CD4-positive, alpha-beta T cell treated with Interleukin-15 for 4 hours (primary cell): ENCODE results near the gene SAP25.

ENCODE experiments used
- DNase-seq: peaks from one replicate; pipeline ENCODE4 v3.0.0-alpha.2; 2020; ENCODE audit warnings: low spot score

The SAP25 gene

DNA sequence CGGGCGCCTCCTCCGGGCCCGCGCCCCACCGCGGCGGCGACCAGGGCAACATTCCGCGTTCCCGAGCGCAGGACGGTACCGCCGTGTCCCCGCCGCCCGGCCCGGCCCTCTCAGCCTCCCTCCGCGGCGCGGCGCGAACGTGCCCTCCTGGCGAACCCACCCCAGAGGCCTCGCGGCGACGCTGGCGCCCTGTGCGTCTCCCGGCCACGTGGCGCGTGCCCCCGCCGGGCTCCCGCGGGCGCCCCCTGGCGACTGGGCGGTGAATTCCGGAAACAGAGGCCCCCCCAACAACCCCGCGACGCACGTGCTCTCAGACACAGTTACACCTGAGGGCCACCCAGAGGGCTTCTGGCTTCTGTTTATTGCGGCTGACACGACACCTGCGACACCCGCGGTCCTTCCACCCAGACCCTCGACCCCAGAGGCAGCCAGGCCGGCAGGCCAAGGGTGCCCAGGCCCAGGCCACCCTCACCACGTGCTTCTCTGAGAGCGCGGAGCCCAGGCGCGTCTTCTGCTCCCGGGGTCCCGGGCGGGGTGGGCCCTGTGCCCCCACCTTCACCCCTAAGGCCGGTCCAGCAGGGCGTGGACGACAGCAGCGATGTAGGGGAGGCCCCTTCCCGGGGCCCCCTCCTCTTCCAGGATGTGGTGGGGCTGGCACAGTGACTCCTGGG is at the start of gene SAP25:
Gene SAP25 (minus strand): TSS at position 210 of the 671 bp plus-strand sequence. CDS start 158 bp downstream, at position 52.
- DNase-seq: no peak

DNA sequence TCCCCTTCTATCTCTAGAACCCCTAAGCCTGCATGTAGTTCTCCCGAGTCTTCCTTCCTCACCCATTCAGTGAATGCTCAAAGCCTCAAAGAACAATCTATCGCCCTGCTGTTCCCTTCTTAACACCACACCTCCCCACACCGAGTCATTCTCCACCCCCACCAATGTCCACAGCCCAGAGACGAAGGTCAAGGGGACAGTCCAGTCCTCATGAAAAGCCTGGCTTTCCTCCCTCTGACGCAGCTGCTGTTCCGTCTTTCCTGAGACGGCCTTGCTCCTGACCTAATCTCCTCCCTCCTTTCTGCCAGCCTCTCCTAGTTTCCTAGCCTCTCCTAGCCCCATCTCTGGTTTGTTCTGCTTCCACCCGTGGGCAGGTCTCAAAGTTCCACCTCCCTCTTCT is 47.9 kb upstream of the SAP25 start:
- no peak for DNase-seq

DNA sequence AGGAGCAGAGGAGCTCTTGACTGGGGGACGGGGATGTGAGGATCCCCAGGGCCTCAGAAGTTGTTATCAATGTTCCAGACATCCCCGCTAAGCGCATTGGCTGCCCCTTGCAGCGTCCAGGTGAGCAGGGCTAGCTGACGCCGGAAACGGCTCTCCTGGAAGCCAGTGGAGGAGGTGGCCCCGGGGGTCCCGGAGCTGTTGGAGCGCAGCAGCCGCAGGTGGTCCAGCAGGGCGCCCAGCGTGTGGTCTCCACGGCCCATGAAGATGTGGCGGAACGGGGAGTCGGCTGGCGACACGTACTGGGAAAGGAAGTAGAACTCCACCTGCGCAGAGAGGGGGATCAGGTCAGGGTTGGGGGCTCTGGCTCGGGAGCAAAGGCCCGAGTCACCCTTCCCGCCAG is 47.1 kb upstream of the SAP25 start:
- DNase-seq: no peak

DNA sequence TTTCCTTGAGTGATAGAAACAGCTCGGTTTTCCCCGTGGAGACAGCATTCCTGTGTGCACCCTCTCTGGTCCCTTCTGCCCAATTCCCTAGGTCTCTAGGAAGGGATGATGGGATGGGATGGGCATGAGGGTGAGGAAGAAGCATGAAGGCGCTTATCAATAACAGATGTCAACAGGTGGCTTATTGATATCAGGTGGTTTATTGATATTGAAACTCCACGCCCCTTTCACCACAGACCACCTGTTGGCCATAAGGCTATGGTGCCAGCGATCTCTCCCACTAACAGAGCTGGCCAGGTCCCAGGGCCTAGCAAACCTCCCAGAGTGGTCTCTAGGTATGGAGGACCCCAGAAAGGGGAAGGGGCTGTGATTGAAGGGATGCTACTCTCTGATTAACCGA is 46.5 kb upstream of the SAP25 start:
- no peak for DNase-seq

DNA sequence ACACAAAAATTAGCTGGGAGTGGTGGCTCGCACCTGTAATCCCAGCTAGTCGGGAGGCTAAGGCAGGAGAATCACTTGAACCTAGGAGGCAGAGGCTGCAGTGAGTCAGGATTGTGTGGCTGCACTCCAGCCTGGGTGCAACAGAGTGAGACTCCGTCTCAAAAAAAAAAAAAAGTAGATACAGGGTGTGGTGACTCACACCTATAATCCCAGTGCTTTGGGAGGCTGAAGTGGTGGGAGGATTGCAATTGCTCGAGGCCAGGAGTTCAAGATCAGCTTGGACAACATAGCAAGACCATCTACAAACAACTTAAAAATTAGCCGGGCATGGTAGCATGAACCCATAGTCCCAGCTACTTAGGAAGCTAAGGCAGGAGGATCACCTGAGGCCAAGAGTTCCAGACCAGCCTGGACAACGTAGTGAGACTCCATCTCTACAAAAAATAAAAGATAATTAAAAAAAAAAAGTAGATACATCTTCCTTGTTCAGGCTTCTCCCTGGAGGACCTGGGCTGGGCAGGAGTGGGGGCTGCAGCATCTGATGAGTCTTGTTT is 40.7 kb upstream of the SAP25 start:
- no peak for DNase-seq

DNA sequence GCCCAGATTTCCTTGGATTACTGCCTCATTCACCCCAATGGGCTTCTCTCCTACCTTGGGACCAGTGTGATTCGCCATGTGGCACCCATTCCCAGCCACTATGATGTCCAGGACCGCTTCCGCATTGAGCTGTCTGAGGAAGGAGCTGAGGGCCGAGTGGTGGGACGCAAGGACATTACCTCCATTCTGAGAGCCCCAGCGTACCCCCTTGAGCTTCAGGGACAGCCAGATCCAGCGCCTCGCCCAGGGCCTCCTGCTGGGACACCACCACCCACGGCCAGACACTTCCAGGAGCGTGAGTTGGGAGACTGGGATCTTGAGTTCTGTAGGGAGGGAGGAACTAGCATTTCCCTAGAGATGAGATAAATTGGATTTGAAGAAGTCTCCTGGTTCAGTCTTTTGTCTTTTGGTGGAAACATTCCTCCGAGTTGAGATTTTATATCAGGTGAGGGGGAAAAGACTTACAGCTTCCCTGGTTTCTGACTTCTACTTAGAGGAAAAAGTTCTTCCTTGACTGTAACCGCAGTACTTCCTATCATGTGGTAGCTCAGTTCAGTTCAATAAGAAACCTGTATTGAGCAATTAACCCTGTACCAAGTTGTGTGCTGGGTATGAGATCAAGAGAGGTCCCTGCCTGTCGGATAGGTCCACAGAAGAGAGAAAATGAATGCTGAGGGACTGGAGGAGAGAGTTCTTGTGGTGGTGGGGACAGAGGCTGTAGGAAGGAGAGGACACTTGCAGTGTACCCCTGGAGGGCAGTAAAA is 39.9 kb upstream of the SAP25 start:
- no peak for DNase-seq

DNA sequence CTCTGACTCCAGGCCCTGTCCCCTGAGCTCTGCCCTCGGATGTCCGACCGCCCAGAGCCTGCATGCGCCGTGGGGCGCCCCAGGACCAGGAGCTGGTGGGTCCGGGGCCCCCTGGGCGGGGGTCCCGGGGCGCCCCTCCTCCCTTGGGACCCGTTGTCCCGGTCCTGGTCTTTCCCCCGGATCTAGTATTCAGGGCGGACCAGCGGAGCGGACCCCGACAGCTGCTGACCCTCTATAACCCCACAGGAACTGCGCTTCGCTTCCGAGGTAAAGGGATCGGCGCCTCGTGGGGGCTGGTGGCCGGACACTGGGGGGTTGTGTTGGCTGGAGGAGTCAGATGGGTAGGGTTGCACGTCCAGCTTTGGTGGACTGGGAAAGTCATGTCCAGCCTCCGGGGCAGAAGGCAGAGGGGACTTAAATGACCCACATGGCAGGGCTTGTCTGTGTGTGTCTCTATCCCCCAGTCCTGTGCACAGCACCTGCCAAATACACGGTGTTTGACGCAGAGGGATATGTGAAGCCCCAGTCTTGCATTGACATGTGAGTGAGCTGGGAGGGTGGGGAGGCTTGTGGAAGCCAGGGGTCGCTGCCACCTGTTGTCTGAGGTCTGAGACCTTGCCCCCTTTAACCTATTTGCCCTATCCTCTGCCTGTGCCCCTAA is 39.2 kb upstream of the SAP25 start:
- DNase-seq: no peak

DNA sequence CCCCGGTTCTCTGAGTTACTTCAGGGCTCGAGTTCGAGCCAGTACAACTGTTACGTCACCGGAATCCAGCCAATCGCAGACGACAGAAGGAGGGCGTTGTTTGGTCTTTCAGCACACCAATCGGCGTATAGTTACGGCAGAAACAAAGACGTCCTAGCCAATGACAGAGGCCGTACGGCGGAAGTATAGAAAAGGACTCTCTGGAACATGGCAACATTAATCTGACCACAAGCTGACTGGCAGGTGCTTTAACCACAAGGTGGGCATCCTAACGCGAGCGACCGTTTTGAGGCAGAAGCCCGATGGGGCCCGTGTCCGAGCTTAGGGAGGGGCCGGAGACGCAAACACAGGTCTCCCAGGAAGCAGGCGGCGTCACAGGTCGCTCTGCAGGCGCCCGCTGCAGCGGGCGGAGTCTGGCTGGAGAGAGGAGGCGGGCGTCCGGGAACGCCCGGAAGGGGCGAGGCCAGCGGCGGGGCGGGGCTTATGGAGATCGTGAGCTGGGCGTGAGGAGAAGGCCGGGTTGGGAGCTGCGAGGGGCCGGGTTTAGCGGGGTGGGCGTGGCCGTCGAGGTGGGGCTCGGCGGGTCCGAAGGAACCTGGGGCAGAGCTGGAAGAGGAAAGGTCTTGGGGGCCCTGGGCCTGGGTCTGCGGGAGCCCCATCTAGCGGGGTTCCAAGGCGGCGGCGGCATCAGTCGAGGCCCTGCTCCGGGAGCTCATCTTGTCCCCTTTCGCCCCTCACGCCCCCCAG is 38.5 kb upstream of the SAP25 start, which contains the start of gene MOSPD3:
Gene MOSPD3 (plus strand): TSS at position 558 of the 747 bp plus-strand sequence. CDS start 252 bp downstream, outside the sequence.
- DNase-seq: peak; percentile 97

DNA sequence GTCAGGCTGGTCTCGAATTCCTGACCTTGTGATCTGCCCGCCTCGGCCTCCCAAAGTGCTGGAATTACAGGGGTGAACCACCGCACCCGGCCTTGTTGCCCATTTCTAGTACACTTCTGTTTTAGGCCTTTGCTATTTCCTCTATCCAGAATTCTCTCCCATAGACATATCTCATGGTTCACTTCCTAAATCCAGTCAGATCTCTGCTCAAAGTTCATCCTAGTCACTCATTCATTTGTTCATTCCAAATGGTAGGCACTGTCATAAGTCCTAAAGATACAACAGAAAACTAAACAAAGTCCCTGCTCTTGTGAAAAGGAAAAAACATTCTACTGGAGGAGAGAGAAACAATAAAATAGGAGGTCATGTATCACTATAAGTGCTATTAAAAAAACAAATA is 36.3 kb upstream of the SAP25 start:
- no peak for DNase-seq

DNA sequence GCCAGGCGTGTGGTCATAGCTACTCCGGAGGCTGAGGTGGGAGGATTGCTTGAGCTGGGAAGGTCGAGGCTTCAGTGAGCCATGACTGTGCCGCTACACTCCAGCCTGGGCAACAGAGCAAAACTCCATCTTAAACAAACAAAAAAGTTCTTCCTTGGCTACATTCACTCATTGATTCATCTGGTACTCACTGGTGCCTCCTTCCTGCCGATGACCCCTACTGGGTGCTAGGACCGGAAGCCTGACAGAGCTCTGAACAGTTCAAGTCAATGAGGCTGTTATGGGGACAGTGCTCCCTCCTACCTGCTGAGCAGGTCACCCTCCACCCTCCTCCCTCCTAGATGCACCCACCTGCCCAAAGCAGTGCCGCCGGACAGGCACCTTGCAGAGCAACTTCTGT is 33.4 kb upstream of the SAP25 start:
- no peak for DNase-seq

DNA sequence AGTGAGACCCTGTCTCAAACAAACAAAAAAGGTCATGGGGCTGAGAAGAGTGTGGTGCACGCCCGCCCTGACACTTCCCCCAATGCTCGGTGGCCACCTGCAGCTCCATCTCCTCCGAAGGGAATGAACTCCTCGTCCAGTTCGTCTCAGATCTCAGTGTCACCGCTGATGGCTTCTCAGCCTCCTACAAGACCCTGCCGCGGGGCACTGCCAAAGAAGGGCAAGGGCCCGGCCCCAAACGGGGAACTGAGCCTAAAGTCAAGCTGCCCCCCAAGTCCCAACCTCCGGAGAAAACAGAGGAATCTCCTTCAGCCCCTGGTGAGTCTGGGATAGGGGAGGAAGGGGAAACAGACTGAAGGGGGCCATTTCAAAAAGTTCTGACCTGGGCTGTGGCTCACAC is 32.6 kb upstream of the SAP25 start:
- DNase-seq: no peak

DNA sequence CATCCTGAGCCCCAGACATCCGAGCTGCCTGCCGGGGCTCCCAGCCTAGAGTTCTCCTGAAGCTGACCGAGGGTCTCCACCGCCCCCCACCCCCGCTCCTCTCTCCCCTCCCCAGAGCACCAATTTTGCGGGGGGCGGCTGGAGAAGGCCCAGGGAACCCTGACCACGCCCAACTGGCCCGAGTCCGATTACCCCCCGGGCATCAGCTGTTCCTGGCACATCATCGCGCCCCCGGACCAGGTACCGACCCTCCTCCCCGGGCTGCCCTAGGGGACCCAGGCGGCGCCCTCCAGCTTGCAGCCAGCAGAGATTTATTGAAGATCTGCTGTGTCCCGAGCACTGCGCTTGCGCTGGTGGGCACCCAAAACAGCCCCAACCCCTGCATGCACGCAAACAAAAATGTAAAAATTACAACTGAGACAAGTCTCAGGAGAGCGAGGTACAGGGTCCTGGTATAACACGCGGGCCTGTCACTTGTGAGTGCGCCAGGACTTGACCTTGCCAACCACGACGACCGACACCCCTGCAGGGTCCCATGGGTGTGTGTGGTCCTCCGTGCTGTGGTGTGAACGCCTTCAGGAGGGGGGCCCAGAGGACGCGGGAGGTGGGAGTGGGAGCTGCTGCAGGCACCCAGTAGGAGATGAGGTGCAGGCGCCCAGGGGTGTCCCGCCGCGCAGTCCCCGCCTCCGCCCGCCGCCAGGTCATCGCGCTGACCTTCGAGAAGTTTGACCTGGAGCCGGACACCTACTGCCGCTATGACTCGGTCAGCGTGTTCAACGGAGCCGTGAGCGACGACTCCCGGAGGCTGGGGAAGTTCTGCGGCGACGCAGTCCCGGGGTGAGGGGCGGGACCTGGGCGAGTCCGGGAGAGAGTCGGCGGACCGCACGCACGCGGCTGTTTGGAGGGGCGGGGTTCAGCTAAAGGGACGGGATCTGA is 31.5 kb upstream of the SAP25 start:
- peak; percentile 12 for DNase-seq

DNA sequence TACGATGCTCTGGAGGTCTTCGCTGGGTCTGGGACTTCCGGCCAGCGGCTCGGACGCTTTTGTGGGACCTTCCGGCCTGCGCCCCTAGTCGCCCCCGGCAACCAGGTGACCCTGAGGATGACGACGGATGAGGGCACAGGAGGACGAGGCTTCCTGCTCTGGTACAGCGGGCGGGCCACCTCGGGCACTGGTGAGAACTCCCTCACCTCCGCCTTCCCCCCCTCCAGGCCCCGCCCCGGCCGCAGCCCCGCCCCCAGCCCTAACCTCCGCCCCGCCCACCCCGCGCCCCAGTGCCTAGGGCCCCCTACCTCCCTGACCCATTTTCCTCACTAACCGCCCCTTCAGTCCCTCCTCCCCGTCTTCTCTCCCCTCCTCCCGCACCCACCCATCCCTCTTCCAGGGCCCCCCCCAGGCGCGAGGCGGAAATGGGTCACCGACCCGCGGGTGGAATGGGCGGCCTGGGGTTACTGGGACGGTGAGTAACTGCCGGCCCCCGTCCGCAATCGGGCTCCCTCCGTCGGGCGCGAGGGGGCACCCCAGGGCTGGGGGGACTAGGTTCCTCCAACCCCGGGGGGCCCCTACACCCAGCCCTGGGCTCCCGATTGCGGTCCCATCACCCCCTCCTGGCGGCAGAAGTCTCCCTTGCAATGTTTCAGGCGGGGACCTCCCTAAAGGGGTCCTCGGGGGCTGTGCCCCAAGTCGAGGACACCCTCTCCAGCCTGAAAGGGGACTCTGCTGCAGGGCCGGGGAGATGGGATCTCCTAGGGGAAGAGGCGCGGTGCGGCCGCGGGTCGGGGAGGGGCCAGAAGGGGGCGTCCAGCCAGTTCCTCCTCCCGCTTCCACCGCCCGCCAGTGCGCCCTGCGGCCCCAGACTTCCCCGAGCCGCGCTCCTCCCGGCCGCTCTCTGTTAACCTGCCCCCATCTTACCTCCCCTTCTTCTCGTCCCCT is 30.6 kb upstream of the SAP25 start:
- peak; percentile 80 for DNase-seq

DNA sequence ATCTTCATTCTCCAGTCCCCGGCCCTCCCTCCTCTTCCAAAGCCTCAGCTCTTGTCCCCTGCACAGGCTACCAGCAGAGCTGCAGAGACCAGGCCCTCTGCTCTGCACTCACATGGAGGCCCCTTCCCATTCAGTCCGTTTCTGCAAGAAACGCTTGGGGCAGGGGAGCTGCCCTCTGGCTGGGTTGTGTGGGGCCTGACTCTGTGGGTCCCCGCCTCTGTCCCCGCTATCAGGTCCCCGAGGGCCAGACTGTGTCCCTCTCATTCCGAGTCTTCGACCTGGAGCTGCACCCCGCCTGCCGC is 30.0 kb upstream of the SAP25 start:
- DNase-seq: no peak

DNA sequence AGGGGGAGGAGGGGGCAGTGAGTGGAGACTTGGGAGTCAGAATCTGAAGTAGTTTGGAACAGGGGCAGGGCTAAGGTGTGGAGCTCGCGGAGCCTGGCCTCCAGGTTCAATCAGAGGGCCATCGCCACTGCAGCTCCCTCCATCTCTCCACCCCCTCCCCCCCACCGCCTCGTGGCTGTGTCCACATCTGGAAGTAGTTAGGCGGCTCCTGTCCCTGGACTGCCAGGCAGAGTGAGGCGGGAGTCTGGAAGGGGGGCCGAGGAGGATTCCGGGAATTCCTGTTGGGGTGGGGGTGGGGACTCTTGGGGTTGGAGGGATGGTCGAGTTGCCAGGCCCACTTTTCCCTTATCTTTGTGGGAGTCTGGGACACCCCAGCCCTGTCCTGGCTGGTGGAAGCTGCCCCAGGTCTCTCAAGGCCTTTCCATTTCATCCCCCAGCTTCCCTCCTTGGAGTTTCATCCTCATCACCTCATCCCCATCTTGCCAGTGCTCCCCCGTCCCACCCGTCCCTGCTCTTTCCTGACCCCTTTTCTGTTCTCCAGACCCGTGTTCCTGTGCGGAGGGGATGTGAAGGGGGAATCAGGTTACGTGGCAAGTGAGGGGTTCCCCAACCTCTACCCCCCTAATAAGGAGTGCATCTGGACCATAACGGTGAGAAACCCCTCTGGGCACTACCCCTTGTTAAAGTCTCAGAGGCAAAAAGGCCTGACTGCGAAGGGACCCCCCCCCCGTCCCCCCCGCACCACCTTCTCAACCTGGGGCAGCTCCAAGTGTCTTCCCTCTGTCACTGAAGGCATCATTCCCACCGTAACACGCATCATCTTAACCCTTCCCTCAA is 29.4 kb upstream of the SAP25 start:
- DNase-seq: no peak

DNA sequence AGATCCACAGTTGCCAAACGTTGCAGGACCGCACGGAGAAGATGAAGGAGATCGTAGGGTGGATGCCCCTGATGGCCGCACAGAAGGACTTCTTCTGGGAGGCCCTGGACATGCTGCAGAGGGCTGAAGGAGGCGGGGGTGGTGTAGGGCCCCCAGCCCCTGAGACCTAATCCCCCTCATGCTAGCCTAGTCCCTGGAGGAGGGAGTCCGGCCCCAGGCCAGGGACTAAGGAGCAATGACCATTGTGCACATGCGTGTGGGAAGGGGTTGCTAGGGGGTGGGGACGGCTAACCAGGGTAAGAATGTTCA is 27.0 kb upstream of the SAP25 start:
- no peak for DNase-seq

DNA sequence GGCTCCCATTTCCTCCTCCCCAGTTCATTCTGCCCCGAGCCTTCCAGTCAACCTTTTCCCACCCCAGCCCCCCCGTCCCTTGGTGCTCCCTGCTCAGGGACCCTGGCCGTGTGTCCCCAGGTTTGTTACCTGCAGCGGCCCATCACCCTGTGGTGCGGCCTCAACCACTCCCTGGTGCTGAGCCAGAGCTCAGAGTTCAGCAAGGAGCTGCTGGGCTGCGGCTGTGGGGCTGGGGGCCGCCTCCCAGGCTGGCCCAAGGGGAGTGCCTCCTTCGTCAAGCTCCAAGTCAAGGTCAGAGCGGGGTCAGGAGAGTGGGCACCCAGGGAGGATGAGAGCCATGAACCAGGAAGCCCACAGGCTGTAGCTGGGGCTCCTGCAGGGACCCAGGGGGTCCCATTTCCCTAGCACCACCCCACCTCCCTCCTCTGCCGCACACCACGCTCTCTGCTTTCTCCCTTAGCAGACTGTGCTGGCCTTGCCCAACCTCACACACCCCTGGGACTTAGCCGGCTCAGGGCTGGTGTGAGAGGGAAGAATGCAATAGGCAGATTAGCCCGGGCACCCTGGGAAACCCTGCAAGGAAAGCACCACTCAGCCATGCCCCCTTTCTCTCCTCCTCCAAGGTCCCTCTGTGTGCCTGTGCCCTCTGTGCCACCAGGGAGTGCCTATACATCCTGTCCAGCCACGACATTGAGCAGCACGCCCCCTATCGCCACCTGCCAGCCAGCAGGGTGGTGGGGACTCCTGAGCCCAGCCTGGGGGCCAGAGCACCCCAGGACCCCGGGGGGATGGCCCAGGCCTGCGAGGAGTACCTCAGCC is 26.4 kb upstream of the SAP25 start:
- DNase-seq: no peak

DNA sequence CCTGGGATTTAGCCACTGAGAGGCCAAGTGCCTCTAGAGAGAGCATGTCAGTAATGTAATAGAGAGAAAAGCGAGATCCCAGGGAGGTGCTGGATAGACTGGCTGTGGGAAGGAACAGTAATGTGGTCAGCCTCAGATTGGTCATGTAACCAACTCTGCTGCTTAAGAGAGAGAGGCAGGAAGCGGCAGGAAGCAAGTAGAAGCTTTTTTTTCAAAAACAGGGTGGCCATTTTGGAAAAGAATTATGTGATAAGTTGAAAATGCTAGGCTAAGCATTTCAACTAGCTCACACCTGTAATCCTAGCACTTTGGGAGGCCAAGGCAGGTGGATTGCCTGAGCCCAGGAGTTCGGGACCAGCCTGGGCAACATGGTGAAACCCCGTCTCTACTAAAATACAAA is 24.7 kb upstream of the SAP25 start:
- DNase-seq: no peak
